Caco-2 (cell line): ENCODE data around the gene RCAN1. TPM values are rescaled to one million over a fixed set of nuclear protein-coding genes. Genes with fewer than 3 reads are reported as not detected.
"Not testable (repeated sequence)": the region's sequence is repeated elsewhere in the genome, so short reads cannot be mapped to it uniquely, and the experiment has no call there.

ENCODE experiments used
- BruUV-seq: library from RNA; stranded (reverse); fragments of 400-500 nt; replicated peaks from 2 replicates; lab custom pipeline; 2021; lab: Mats Ljungman, UMichigan
- CTCF ChIA-PET: fragments of 300-600 bp; sonication (Branson Sonifier 250); formaldehyde crosslinking; loops from one replicate; lab custom pipeline; 2022; ENCODE audit warnings: antibody characterized with exemption; lab: Charles Lee
- POLR2A ChIA-PET: fragments of 300-600 bp; sonication (Branson Sonifier 250); formaldehyde crosslinking; loops from one replicate; lab custom pipeline; 2022; ENCODE audit warnings: antibody characterized with exemption; lab: Charles Lee
- DNase-seq, 2 experiments: peaks; one replicate each; pipeline versions ENCODE4 v3.0.0 to v3.0.0-alpha.2; 2020 to 2022
- H3K27me3 ChIP-seq: replicated peaks from 2 replicates; pipeline ENCODE4 v1.6.0; 2011; ENCODE audit warnings: low read length; ENCODE audit not compliant: control insufficient read depth, insufficient read depth
- H3K36me3 ChIP-seq: 2 replicates; pipeline ENCODE4 v1.5.1; 2011; ENCODE audit warnings: low read length; ENCODE audit not compliant: control insufficient read depth, insufficient read depth
- H3K4me1 ChIP-seq: fragments of 250-450 bp; sonication (Bioruptor Pico); 2 replicates; pipeline ENCODE4 v1.5.1; 2020; ENCODE audit warnings: mild to moderate bottlenecking
- H3K4me3 ChIP-seq: 2 replicates; pipeline ENCODE4 v1.5.1; 2011; ENCODE audit warnings: low read depth, mild to moderate bottlenecking, control low read depth, low read length
- H3K9me3 ChIP-seq: fragments of 250-450 bp; sonication (Bioruptor Pico); 2 replicates; pipeline ENCODE4 v1.5.1; 2020; ENCODE audit warnings: mild to moderate bottlenecking, moderate library complexity
- H3K27ac Mint-ChIP-seq: one replicate; pipeline ENCODE4 v1.8.0; 2022; ENCODE audit warnings: mixed read lengths; ENCODE audit not compliant: unreplicated experiment
- H3K27me3 Mint-ChIP-seq: one replicate; pipeline ENCODE4 v1.8.0; 2022; ENCODE audit warnings: mixed read lengths; ENCODE audit not compliant: insufficient read depth, unreplicated experiment
- H3K36me3 Mint-ChIP-seq: one replicate; pipeline ENCODE4 v1.8.0; 2022; ENCODE audit warnings: mild to moderate bottlenecking, mixed read lengths; ENCODE audit not compliant: insufficient read depth, unreplicated experiment
- H3K4me1 Mint-ChIP-seq: one replicate; pipeline ENCODE4 v1.8.0; 2022; ENCODE audit warnings: low read depth, mixed read lengths; ENCODE audit not compliant: unreplicated experiment
- H3K4me3 Mint-ChIP-seq: one replicate; pipeline ENCODE4 v1.8.0; 2022; ENCODE audit warnings: mild to moderate bottlenecking, moderate library complexity, mixed read lengths; ENCODE audit not compliant: unreplicated experiment
- H3K9me3 Mint-ChIP-seq: one replicate; pipeline ENCODE4 v1.8.0; 2022; ENCODE audit warnings: mixed read lengths; ENCODE audit not compliant: unreplicated experiment
- intact Hi-C: fragments of 100-400 bp; cut with micrococcal nuclease; formaldehyde crosslinking; loops from one replicate; pipeline ENCODE4 v1.10.0; 2022; ENCODE audit not compliant: unreplicated experiment
- total RNA-seq: library from RNA; stranded (reverse); gene quantifications from 2 replicates; pipeline ENCODE4 v1.2.3, GENCODE V29; 2022
- TF ChIP-seq, protein P1 (sequence below), 2 experiments: fragments of 200-600 bp in 1 of 2; IDR thresholded peaks; 1 replicate in 1 of 2; 2 replicates in 1 of 2; pipeline versions ENCODE4 v1.5.1 to v1.8.0; 2011 to 2022; ENCODE audit warnings: antibody characterized with exemption in 1 of 2, control low read depth in 1 of 2, inconsistent platforms in 1 of 2, low read depth in 1 of 2, low read length in 1 of 2, mild to moderate bottlenecking in 1 of 2, moderate library complexity in 1 of 2; ENCODE audit not compliant: insufficient read depth in 1 of 2, severe bottlenecking in 1 of 2, unreplicated experiment in 1 of 2

The RCAN1 gene
- total RNA-seq, 1 experiment from 2014 or later, result 29.4 TPM

- no peaks in the 10 kb centered on the region for H3K36me3 Mint-ChIP-seq
- Histone ChIP-seq H3K9me3 (no peaks in the 10 kb centered on the region), H3K27me3 (no peaks in the 10 kb centered on the region), H3K4me3 (no peak overlapping the region), H3K36me3 (no peaks in the 10 kb centered on the region), H3K4me1 (peaks cover 9% of the 10 kb centered on the region; the same call in 1 of the 2 replicates)
- no peaks in the 10 kb centered on the region for H3K9me3 Mint-ChIP-seq
- DNase-seq, result no peak
- TF ChIP-seq, protein P1, sequence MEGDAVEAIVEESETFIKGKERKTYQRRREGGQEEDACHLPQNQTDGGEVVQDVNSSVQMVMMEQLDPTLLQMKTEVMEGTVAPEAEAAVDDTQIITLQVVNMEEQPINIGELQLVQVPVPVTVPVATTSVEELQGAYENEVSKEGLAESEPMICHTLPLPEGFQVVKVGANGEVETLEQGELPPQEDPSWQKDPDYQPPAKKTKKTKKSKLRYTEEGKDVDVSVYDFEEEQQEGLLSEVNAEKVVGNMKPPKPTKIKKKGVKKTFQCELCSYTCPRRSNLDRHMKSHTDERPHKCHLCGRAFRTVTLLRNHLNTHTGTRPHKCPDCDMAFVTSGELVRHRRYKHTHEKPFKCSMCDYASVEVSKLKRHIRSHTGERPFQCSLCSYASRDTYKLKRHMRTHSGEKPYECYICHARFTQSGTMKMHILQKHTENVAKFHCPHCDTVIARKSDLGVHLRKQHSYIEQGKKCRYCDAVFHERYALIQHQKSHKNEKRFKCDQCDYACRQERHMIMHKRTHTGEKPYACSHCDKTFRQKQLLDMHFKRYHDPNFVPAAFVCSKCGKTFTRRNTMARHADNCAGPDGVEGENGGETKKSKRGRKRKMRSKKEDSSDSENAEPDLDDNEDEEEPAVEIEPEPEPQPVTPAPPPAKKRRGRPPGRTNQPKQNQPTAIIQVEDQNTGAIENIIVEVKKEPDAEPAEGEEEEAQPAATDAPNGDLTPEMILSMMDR (IDR thresholded peaks at IDR 0.05; ENCODE audit: insufficient read depth in 1 of 2, low read depth in 1 of 2, low read length in 1 of 2, severe bottlenecking in 1 of 2, unreplicated experiment in 1 of 2), result no peak
- intact Hi-C loops, result no loop called here
- ChIA-PET CTCF (no interaction called here), POLR2A (no interaction called here)
- no peaks in the 10 kb centered on the region for H3K4me1 Mint-ChIP-seq
- no TSS peak for BruUV-seq
- no peak overlapping the region for H3K27ac Mint-ChIP-seq
- H3K27me3 Mint-ChIP-seq, result no peaks in the 10 kb centered on the region
- H3K4me3 Mint-ChIP-seq, result no peak overlapping the region
These were observed 5.5 kb downstream of the RCAN1 start for GRCh38 chr21:34609244-34609932.

- H3K4me3 Mint-ChIP-seq, CTCF ChIA-PET, intact Hi-C loops, H3K9me3 Mint-ChIP-seq, DNase-seq, H3K4me3 ChIP-seq, H3K27ac Mint-ChIP-seq, BruUV-seq, H3K4me1 Mint-ChIP-seq, H3K36me3 Mint-ChIP-seq, H3K36me3 ChIP-seq, H3K27me3 ChIP-seq, H3K9me3 ChIP-seq, H3K4me1 ChIP-seq, H3K27me3 Mint-ChIP-seq: not testable (repeated sequence)
- POLR2A ChIA-PET, result interaction anchor here (0.6 kb wide), 1 partner anchor 1540 kb away, joined by 3 read pairs; no protein-coding TSS in a partner anchor
These were observed 7.5 kb downstream of the RCAN1 start for GRCh38 chr21:34607376-34607775.

GRCh38 chr21:34606621-34607020 lies 8.3 kb downstream of the RCAN1 start:
- TF ChIP-seq, protein P1 (IDR thresholded peaks at IDR 0.05; ENCODE audit: insufficient read depth in 1 of 2, low read depth in 1 of 2, low read length in 1 of 2, severe bottlenecking in 1 of 2, unreplicated experiment in 1 of 2), result no peak
- intact Hi-C loops, result no loop called here
- CTCF ChIA-PET, result no interaction called here
- Mint-ChIP-seq H3K4me1 (no peaks in the 10 kb centered on the region), H3K4me3 (no peak overlapping the region), H3K27me3 (no peaks in the 10 kb centered on the region), H3K36me3 (no peaks in the 10 kb centered on the region), H3K27ac (no peak overlapping the region), H3K9me3 (no peaks in the 10 kb centered on the region)
- BruUV-seq, result no TSS peak
- no peak overlapping the region for H3K4me3 ChIP-seq
- no peaks in the 10 kb centered on the region for H3K36me3 ChIP-seq
- no peak for DNase-seq
- H3K27me3 ChIP-seq, result no peaks in the 10 kb centered on the region
- POLR2A ChIA-PET, result interaction anchor here (0.6 kb wide), 1 partner anchor 1539 kb away, joined by 3 read pairs; no protein-coding TSS in a partner anchor
- no peaks in the 10 kb centered on the region for H3K9me3 ChIP-seq
- no peaks in the 10 kb centered on the region for H3K4me1 ChIP-seq
